Stimulated activated CD4-positive, alpha-beta T cell treated with anti-CD3 and anti-CD28 coated beads, Interleukin-4, amount 100 ng/mL, for 4 hours (primary cell): ENCODE measurements around the gene RNF8.
A peak's percentile ranks its signal among the peaks of the same experiment; 100 is the strongest.

Experiments used
- DNase-seq, 2 experiments: peaks; one replicate each; pipeline ENCODE4 v3.0.0-alpha.2; 2020

The RNF8 gene

GRCh38 chr6:37362101-37362828, 8.5 kb downstream of the RNF8 start:
- no peak for DNase-seq

- no peak for DNase-seq
Observed at GRCh38 chr6:37365791-37366190, 12.0 kb downstream of the RNF8 start.

- no peak for DNase-seq
Observed at GRCh38 chr6:37366910-37367309, 13.1 kb downstream of the RNF8 start.

- DNase-seq: no peak
Observed at GRCh38 chr6:37368961-37369320, 15.2 kb downstream of the RNF8 start.

GRCh38 chr6:37369321-37370201, 15.8 kb downstream of the RNF8 start:
- DNase-seq: no peak

DNA sequence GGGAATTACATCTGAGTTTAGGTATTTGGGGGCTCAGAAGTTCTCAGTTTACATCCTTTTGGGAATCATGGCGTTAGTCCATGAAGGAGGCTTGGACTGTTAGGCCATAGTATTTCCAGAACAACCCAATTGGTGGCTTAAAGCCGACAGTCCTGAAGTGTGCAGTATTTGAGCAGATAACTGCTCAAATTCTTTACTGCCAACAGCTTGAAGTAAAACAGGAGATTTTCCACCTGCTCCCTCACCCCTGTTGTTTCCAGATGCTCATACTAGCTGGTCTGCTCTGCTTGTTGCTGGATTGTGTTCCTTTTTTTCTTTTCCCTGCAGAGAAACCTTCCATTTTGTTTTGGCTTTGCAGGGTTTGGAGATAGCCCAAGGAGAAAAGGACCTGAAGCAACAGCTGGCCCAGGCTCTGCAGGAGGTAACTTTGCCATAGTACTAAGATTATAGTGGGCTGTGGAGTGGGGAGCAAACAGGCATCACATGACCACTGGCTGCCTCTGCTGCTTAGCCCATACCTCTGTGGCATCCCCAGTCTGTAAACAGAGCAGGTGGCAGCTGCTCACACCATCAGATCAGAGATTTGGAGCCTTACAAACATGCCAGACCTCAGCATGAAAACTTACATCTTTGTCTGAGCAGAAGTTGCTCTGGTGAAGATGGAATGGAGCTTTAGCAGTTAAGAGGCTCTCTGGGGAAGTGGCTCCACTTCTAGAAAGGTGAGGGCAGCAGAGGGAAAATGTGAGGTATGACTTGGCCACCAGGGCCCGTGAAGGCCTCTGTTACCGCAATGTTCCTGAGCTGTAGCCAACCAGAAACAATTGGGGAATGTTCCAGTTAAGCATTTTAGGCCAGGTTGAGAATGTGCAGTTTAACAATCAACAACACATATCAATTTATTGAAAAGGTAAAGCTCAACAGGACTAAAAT, 17.6 kb downstream of the RNF8 start:
- no peak for DNase-seq

DNA sequence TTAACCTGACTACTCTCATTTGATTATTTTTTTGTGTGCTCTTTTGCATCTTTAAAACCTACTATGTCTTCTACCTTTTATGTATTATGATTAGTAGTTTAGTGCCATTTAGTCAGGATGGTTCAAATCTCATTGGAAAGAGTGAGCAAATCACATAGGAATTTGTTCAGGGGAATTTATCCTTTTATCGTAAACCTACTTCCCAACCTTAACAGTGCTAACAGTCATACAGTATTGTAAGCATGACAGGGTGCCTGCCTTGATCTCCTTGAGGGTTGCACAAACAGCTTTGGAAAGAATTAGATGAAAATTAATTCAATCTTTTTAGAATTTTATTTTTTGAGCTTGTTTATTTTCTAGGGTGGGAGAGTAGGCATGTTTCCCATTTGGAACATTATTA, 18.3 kb downstream of the RNF8 start:
- DNase-seq: no peak

- DNase-seq: no peak
Observed at GRCh38 chr6:37373822-37374471, 20.2 kb downstream of the RNF8 start.

GRCh38 chr6:37375376-37375775, 21.6 kb downstream of the RNF8 start:
- no peak for DNase-seq

DNA sequence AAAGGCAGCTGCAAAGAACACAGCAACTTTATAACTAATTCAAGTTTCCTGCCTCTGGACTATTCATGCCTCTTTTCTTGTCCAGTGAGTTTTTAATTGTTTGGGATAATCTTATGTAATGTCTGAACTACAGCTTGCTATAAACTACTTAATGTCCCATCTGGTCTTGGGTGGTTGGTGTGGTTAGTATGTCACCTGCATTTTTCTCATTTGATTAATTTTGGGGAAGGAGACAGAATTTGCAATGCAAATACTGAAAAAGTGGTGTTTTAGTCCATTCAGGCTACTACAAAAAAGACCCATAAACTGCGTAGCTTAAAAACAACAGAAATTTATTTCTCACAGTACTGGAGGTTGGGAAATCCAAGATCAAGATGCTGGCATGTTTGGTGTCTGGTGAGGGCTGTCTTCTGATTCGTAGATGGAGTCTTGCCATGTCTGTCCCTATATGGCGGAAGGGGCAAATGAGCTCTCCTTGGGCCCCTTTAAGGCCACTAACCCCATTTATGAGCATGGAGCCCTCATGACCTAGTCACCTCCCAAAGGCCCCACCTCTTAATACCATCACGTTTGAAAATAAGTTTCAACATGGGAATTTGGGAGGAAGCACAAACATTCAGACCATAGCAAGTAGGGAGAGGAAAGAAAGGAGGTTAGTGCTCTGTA, 22.4 kb downstream of the RNF8 start:
- no peak for DNase-seq

GRCh38 chr6:37381579-37381978, 27.8 kb downstream of the RNF8 start:
- DNase-seq: peak in 1 of 2 experiments; percentile 8

GRCh38 chr6:37382994-37383765, 29.4 kb downstream of the RNF8 start:
- no peak for DNase-seq

- no peak for DNase-seq
Observed at GRCh38 chr6:37388578-37388977, 34.8 kb downstream of the RNF8 start.

DNA sequence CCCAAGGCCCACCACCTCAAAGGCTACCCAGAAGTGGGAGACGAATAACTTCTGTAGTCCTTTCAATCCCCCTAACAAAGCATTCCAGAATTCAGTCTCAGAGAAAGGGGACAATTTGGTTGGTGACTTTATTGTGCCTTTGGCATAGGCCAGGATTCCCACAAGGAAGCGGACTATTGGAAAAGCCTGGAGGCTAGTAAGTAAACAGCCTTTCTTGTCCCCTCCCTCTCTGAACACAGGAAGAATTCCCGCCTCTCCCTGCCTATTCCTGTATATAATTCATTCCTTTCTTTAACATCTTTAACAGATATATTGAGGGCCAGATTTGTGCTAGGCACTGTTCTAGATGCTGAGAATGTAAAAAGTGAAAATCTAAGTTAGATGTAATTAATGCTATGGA, 36.1 kb downstream of the RNF8 start:
- no peak for DNase-seq

GRCh38 chr6:37391120-37391519, 37.3 kb downstream of the RNF8 start:
- DNase-seq: no peak

- DNase-seq: no peak
Observed at GRCh38 chr6:37392821-37393220, 39.0 kb downstream of the RNF8 start.

DNA sequence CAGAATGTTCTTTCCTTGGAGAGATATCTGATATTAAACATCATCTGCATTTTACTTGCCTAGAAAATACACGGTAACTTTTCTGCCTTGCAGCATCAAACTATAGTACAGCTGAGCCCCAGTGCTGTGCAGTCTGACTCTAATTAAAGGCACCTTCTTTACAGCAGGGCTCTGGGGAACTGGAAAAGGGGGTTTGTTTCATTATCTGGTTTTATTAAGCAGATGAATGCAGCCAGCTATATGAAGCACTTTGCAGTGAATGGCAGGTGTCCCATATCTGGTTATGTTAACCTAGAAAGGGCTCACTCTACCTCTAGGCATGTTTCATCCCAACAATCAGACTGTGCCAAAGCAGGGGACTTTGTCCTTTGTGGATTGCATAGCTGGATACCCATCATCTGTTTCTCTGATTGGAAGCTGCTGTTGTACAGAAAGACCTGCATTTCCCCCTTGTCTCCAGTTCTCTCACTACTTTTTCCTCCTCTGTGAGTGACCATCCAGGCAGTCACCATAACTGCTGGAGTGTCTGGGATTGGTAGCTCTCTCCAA, 39.7 kb downstream of the RNF8 start:
- no peak for DNase-seq

DNA sequence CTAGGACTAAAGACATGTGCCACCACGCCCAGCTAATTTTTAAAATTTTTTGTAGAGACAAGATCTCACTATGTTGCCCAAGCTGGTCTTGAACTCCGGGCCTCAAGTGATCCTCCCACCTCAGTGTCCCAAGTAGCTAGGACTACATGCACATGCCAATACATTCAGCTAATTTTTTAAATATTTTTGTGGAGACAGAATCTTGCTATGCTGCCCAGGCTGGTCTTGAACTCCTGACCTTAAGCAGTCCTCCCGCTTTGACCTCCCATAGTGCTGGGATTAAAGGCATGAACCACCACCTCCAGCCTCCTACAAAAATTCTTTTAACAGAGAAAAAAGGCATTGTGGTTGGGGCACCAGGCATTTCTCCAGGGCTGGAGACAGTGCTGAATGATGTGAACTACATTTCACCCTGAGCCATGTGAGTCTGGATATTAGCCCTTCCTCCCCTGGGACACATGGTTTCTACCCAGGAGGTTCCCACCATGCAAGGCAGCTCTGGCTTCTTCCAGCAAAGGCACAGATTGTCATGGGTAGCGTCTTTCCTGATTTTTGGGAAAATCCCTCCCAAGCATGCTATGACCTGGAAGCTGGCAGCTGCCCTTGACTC, 42.9 kb downstream of the RNF8 start:
- DNase-seq: no peak

GRCh38 chr6:37399131-37399530, 45.3 kb downstream of the RNF8 start:
- DNase-seq: no peak

DNA sequence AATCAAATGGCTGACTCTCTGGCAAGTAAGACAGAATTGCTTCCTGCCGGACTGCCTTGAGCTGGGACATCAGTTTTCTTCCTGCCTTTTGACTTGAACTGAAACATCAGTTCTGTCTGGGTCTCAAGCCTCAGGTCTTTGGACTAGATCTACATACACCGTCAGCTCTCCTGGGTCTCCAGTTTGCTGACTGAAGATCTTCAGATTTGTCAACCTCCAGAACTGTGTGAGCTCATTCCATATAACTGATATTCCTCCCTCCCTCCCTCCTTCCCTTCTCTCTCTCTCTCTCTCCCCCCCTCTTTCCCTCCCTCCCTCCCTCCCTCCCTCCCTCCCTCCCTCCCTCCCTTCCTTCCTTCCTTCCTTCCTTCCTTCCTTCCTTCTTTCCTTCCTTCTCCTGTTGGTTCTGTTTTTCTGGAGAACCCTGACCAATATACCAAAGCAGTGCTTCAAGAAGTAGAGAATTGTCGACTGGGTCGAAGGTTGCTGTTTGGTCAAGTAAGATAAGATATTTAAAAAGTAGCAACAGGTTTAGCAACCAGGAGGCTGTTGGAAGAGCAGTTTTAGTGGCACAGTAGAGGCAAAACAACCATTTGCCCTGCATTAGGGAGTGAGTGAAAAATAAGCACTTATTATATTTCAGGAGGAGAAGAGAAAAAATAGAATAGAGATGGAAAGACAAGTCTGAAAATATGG, 46.2 kb downstream of the RNF8 start:
- DNase-seq: no peak
